C1 segment of cervical spinal cord (tissue), 14 donors: ENCODE measurements around the gene CUX1.
A peak's percentile ranks its signal among the peaks of the same experiment; 100 is the strongest.
"Not testable (repeated sequence)": the region's sequence is repeated elsewhere in the genome, so short reads cannot be mapped to it uniquely, and the experiment has no call there.

ENCODE experiments used
- DNase-seq, 14 donors: peaks; one replicate each; lab custom pipeline; 2025; lab: John Stamatoyannopoulos, UW

CUX1 gene

DNA sequence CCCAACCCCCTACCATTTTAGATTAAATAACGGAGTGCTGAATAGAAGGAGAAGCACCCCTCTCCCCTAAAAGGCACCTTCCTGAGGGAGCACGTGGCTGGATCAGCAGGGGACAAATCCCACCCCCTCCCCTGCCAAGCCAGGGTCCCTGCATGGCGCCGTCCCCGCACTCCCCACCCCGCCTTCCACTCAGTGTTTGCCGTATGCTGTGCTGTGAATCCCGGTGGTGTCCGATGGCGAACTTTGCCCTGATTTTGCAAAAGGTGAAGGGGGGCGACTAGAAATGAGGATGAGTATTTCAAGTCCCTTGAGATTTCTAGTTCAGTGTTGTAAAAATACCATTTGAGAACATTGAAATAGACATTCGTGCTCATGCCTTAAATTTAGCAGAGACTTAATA, 385.8 kb downstream of the CUX1 start:
- DNase-seq = no peak

DNA sequence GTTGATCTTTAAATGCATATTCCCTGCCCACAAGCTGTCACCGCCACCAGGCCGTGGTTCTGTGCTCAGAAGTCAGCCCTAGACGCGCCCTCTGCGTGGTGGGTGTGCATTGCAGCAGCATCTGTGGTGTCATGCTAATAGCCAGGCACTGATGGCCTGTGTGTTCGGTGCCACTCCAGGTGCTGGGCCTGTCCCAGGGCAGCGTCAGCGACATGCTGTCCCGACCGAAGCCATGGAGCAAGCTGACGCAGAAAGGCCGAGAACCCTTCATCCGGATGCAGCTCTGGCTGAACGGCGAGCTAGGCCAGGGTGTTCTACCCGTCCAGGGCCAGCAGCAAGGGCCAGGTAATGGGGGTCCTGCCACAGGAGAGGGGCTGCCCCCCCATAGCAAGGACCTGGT, 386.8 kb downstream of the CUX1 start:
- no peak for DNase-seq

DNA sequence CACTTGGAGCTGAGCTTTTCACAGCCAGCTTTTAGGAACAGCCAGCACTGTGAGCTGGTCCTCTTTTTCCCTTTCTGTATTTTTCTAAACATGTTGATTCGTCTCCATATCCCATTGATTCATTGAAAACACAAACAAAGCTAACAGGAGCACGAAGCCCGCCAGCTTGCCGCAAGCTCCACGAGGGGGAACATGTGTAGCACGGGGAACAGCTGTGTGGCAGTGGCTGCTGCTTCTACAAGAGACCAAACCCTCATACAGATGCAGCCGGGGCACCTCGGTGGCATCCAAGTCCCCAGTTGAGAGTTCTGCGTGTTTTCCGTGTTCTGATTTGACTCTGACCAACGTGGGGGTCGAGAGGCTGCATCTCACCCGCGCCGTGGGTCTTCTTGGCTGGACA, 388.5 kb downstream of the CUX1 start:
- DNase-seq = peak in 1 of 14 donors; percentile 8

DNA sequence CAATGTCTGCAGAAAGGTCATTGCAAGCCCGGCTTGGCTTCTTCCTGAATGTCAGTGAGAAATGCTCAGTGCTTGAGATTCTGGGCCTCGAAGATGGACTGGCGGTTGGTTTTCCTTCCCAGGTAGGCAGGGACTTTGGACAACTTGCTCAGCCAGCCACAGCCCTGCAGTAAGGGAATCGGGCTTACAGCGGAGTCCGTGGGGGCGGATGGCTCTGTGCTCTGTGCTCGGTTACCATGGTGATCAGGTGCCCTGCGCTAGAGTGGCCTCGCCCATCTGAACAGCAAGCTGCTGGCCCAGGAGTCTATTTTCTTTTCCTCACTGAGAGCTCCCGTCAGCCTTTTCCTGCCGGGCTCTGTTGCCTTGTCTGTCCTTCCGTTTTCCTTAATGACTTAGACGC, 391.4 kb downstream of the CUX1 start:
- peak in 1 of 14 donors; percentile 84 for DNase-seq

DNA sequence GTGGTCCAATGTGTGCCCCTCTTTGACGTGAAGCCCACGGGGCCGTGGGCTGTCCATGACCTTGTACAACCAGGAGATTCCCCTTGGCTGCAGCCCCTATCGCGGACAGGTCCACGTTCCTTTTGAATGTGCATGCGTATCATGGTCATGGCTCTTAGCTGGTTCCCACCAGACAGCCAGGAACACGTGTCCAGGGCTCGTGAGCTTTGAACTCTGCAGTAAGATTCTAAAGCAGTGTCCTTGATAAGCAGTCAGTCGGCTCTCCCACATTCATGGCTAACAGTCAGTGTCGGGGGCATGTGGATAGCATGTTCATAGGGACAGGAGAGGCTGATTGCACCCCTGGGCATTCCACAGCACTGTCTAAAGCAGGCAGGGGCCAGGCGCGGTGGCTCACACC, 393.4 kb downstream of the CUX1 start:
- DNase-seq = no peak

DNA sequence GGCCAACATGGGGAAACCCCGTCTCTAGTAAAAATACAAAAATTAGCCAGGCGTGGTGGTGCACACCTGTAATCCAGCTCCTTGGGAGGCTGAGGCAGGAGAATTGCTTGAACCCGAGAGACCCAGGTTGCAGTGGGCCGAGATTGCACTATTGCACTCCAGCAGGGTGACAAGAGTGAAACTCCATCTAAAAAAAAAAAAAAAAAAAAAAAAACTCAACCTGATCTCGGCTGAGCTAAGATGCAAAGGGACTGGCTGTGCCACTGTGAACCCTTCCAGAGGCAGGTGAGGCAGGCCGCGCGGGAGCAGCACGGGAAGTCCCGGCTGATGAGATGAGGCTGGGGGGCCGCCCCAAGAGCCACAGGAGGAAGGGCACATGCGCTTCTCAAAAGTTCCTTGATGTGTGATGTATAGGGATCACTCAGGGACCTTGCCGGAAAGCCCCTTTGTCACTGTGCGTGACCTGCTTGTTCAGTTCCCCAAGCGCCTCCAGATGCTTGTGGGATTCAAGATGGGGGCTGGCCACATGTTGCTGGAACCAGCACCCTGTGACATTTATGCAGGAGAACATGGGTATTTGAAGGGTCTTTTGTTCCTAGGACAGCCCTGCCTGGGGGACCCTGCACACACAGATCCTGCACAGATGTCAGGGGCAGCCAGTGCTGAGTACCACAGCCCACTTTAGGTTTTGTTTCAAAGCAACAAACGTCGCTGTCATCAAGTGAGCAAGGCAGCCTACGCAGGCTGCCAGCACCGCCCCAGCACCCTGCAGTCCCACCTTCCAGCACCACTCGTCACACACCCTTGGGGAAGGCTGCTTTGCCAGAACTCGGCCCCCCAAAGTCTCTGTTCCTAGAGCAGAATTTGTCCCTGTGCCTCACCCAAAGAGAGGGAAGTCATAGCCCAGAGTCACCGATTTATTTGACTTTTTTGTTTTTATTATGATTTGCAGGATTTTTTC, 394.4 kb downstream of the CUX1 start:
- no peak for DNase-seq

DNA sequence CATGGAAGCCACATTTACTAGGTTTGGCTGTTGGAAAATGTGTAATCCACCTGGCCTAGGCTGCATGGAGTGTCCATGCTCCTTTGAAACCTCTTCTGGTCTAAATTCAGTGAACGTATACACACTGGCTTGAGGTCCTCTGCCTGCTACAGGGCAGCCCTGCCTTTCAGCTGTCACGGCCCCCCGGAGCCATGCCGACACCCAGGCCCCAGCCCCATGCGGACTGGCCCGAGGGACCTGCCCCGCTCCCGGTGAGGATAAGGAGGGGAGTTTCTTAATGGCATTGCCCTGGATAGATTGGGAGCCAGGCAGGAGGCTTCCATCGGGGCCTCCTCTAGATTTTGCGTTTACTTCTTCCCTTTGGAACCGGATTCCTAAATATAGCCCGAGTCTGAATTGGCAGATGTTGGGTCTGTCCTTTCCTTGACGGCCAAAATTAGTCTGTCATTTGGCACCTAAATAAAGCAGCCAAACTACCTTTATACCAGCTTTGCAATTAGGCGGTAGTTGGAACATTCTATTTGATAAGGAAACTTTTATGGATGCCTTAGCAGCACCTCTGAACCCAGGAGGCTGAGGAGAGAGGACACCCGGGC, 397.1 kb downstream of the CUX1 start:
- DNase-seq = no peak

DNA sequence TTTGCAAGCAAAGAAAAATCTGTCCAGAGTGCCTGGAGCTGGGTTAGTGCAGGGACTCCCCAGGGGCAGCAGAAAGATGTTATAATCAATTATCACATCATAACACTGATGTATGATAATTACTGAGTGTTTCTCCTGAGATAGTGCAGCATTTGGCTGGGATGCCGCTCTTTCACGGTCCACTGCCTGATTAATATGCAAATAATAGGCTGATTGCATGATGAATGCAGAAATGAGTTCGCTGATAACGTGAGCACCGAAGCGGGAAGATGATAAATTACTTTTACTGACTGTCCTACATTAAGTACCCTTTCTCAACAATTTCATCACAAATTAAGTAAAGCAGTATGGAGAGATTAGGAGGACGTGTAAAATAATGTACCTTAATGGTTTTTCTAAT, 397.8 kb downstream of the CUX1 start:
- DNase-seq = no peak

DNA sequence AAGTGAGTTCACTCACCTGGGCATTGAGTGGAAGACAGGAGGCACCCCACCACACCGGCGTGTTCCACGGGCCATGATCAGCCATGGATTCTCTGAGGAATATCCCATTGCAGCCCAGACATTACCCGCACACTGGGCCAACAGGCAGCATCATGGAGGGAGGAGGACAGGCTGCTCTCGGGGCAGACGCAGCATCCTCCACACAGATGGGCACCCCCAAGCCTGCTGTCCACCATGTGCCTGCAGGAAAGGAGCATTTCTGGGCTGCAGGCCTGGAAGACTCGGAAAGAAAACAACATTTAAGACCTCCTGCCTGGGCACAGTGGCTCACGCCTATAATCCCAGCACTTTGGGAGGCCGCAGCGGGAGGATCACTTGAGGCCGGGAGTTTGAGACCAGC, 398.3 kb downstream of the CUX1 start:
- DNase-seq = peak in 1 of 14 donors; percentile 42

DNA sequence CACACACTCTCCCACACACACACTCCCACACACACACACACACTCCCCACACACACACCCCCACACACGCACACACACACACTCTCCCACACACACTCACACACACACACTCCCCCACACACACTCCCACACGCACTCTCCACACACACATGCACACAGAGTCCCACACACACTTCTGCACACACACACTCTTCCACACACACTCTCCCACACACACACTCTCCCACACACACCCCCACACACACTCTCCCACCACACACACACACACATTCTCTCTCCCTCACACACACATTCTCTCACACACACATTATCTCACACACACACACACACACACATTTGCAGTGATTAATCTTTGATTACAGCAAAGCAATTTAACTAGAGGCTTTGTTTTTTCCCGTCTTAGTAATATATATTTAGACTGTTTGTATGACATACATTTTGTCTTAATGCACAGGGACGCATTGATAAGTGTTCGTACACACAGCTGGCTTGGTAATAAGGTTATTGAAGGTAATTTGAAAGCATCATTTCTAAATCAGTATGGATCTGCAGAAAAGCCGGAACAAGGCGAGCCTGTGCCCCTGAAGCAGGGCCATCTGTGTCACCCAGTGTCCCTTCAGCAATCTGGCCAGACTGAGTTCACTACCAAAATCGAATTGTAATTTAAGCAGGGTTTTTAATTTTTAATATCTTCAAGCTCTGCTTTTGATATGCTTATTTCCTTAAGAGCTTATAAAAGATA, 399.3 kb downstream of the CUX1 start:
- no peak for DNase-seq

DNA sequence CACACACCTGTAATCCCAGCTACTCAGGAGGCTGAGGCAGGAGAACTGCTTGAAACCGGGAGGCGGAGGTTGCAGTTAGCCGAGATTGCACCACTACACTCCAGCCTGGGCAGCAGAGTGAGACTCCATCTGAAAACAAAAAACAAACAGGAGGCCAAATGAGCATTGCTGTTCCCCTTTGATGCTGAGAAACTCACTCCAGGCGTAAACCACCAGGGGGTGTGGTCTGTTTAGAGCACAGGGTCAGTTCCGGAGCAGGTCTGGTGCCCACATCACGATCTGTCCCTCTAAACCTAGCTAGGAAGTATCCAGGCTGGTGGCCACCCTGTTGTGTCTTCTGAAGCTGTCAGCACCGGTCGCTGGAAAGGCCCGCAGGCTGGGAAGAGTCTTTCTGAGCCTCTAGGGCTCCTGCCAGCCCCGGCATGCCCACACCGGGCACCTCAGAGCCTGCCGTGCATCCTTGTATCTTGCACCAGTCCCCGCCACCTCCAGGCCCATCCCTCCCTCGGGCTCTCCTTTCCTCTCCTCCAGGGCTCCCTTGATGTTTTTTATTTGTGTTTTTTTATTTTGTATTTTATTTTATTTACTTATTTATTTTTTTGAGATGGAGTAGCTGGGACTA, 402.9 kb downstream of the CUX1 start:
- DNase-seq = peak in 1 of 14 donors; percentile 14

DNA sequence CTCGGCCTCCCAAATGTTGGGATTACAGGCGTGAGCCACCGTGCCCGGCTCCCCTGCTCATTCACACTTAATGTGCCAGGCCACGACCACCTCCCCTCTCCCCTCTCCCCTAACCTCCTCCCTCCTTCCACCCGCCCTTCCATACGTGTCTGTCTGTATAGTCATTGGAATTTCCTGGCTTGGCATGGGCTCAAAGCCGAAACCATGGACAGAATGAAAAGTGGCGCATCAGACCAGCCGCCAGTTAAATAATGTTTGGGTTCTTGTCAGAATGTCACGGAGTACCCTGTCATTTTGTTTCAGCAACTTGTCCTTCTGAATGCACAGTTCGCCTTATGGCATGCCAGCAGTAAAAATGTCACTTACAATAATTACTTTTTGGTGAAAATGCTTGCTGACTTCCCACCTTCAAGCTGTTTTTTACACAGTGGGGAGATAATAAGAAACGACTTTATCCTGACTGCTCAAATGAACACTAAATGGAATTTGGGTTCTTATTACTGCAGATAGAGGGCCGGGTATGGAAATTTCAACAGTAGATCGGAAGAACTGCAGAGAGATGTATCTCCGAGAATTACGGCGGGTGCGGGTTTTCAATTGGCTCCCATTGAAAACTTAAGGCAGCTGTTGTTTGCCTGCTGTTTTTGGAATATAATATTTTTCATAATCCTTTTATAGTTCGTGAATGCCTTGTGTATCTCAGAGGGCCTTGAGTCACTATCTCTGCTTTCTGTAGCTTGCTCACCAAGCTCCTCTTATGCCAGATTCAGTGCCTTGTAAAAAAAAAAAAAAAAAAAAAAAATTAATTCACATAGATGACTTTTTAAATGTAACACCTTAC, 403.8 kb downstream of the CUX1 start:
- DNase-seq = no peak

DNA sequence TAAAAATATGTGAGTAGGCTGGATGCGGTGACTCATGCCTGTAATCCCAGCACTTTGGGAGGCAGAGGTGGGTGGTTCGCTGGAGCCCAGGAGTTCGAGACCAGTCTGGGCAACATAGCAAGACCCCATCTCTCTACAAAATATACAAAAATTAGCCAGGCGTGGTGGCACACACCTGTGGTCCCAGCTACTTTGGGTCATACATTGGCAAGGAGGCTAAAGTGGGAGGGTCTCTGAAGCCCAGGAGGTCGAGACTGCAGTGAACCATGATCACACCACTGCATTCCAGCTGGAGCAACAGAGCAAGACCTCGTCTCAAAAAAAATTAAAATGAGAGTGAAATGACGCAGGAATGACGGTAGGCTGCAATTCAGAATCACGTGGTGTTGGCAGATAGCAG, 404.5 kb downstream of the CUX1 start:
- DNase-seq = no peak

DNA sequence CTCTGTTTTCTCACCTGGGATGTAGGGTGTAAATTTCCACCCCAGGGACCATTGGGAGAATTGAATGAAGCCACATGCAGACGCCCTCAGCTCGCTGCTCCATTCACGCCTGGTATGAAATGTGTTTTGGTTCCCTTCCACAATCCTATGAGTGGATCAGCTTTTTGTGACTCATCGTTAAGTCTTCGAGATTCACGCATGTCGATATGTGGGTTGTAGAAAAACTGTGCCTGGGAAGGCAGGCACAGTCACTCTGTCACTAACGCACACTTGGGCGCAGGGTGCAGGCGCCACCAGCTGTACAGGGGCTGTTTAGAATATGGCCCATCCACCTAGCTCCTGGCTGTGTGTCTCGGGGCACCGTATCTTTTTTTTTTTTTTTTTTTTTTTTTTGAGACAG, 405.0 kb downstream of the CUX1 start:
- no peak for DNase-seq

DNA sequence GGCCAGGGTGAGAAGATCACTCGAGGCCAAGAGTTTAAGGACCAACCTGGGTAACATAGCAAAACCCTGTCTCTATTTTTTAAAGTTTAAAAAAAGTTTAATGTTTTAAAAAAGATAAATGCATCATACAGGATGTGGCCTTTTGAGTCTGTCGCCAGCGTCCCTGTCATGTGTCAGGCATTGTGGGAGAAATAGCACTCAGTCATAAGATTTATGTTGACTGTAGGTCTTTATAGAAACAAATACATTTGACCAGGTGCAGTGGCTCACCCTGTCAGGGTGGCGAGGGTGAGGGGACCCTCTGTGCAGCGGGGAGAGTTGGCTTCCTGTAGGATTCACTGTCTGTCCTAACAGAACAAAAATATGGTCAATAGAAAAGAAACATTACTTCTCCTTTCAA, 405.8 kb downstream of the CUX1 start:
- DNase-seq = no peak

DNA sequence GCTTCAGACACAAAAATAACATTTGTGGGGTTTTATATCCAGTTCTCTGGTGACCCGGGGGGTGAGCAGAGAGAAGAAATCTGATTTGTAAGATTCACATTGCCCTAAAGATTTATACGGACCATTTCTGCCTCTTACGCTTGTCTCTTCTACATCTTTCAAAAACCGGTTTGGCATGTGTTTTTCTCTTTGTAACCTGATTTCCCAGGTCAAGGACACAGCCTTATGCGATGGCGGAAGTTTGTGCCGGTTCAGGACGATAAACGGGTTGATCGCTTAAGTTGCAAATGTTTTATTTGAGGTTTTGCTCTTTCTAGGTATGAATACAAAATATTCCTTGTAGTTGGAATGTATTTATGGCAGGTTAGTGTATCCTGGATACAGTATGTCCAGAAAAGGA, 407.6 kb downstream of the CUX1 start:
- no peak for DNase-seq

DNA sequence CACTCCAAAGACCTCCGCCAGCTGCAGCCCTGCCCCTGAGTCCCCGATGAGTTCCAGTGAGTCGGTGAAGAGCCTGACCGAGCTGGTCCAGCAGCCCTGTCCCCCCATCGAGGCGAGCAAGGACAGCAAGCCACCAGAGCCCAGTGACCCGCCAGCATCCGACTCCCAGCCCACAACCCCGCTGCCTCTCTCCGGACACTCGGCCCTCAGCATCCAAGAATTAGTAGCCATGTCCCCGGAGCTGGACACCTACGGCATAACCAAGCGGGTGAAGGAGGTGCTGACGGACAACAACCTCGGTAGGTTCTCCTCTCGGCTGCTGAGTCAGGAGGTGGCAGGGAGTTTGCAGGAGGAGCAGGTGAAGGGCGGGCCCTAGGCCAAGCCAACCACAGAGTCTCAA, 409.9 kb downstream of the CUX1 start:
- no peak for DNase-seq

DNA sequence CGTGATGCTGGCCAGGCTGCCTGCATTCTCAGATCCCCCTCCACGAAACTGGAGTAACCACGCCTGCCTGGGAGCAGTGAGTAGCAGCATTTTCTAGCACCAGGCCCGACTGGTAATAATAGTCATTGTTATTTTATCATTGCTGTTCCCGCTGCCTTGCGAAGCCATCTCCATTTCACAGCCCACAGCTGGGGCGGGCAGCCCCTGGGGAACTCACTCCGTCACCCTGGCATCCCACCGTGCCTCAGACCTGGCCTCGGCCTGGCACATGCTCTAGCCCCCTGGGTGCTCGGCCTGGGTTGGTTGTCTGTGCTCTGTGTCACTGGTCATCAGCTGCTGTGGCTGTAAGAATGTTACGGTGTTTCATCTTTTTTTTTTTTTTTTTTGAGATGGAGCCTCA, 411.5 kb downstream of the CUX1 start:
- DNase-seq = no peak

DNA sequence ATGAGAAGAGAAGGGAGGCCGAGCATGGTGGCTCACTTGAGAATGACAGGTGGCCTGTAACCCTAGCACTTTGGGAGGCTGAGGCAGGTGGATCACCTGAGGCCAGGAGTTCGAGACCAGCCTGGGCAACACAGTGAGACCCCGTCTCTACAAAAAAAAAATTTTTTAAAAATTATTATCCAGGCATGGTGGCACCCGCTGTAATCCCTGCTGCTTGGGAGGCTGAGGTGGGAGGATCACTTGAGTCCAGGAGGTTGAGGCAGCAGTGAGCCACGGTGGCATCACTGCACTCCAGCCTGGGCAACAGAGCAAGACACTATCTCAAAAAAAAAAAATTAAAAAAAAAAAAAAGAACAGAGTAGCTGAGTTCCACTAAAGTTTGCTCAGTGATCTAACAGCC, 412.7 kb downstream of the CUX1 start:
- DNase-seq = not testable (repeated sequence)

DNA sequence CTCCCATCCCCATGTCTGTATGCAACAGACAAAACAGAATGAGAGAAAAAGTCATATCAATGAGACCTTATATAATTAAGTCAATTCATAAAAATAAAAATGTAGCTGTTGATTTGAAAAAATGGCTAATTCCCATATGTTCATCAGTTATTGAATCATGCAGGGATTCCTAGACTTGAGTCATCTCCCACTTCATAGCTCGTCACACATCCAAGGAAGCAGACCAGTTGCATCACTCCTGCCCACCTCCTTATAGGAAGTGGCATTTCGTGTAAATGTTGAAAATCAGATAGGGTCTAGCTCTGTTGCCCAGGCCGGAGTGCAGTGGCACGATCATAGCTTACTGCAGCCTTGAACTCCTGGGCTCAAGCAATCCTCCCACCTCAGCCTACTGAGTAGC, 413.2 kb downstream of the CUX1 start:
- no peak for DNase-seq

DNA sequence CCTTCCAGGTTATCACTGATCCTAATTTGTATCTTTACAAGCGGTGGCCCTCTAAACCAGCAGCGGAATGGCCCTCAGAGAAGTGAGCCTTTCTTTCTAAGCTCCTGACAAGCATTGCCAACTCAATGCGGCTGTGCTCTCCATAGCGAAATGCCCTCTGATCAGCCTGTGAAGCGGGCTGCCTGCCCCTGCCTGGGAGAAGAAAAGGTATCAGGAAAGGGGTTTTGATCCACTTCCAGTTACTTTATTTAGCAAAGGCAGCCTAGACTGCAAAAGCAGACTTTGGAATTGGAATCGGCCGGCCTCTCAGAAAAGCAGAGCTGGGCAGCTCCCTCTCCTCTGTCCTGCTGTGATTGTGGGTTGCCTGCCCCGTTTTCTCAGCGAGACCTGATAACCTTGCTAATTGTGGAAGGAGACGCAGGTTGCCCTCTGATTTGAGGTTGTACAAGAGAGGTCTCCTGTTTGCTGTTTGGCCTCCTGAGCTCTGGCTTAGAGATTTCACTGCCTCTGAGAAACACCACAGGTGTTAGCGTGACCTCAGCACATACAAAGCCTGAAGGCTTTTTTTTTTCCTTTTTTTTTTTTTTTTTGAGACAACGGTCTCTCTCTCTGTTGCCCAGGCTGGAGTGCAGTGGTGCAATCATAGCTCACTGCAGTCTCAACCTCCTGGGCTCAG, 415.3 kb downstream of the CUX1 start:
- no peak for DNase-seq
